GM21737 (cell line): ENCODE measurements around the gene TBCEL.
"Not testable (repeated sequence)": the region's sequence is repeated elsewhere in the genome, so short reads cannot be mapped to it uniquely, and the experiment has no call there.

Experiments used
- ATAC-seq: cut with Tn5 transposase; IDR thresholded peaks from one replicate; pipeline ENCODE4 v1.9.1; 2021; ENCODE audit warnings: mild to moderate bottlenecking, moderate library complexity; ENCODE audit not compliant: unreplicated experiment

Gene TBCEL

GRCh38 chr11:121105063-121105480 lies 81.2 kb downstream of the TBCEL start:
- no peak for ATAC-seq

- ATAC-seq, result no peak
Observed at GRCh38 chr11:121105481-121106195, 81.7 kb downstream of the TBCEL start.

GRCh38 chr11:121106812-121107211 lies 82.9 kb downstream of the TBCEL start:
- no peak for ATAC-seq

- ATAC-seq, result no peak
Observed at GRCh38 chr11:121108413-121108812, 84.5 kb downstream of the TBCEL start.

- no peak for ATAC-seq
Observed at GRCh38 chr11:121109471-121109870, 85.6 kb downstream of the TBCEL start.

GRCh38 chr11:121109916-121110586 lies 86.1 kb downstream of the TBCEL start:
- no peak for ATAC-seq

- ATAC-seq, result no peak
Observed at GRCh38 chr11:121110871-121111724, 87.2 kb downstream of the TBCEL start.

GRCh38 chr11:121112498-121113455 lies 88.9 kb downstream of the TBCEL start:
- ATAC-seq, result no peak

- no peak for ATAC-seq
Observed at GRCh38 chr11:121113611-121114010, 89.7 kb downstream of the TBCEL start.

GRCh38 chr11:121115024-121115423 lies 91.1 kb downstream of the TBCEL start:
- not testable (repeated sequence) for ATAC-seq

- no peak for ATAC-seq
Observed at GRCh38 chr11:121117788-121118187, 93.9 kb downstream of the TBCEL start.

- no peak for ATAC-seq
Observed at GRCh38 chr11:121119440-121119839, 95.5 kb downstream of the TBCEL start.

GRCh38 chr11:121122328-121122727 lies 98.4 kb downstream of the TBCEL start:
- no peak for ATAC-seq

- no peak for ATAC-seq
Observed at GRCh38 chr11:121123496-121124069, 99.7 kb downstream of the TBCEL start.

- no peak for ATAC-seq
Observed at GRCh38 chr11:121127809-121128208, 103.9 kb downstream of the TBCEL start.

- no peak for ATAC-seq
Observed at GRCh38 chr11:121129362-121130340, 105.7 kb downstream of the TBCEL start.

GRCh38 chr11:121131656-121132055 lies 107.8 kb downstream of the TBCEL start:
- ATAC-seq, result no peak

- no peak for ATAC-seq
Observed at GRCh38 chr11:121132211-121132976, 108.5 kb downstream of the TBCEL start.
